Occipital lobe (tissue), 2 donors: ENCODE results near the gene GPC6. TPM values are rescaled to one million over a fixed set of nuclear protein-coding genes. Genes with fewer than 3 reads are reported as not detected.

ENCODE experiments used
- DNase-seq: peaks from one replicate; lab custom pipeline; 2025; lab: John Stamatoyannopoulos, UW
- total RNA-seq: library from RNA; depleted of rRNA; stranded (reverse); fragments of >200 nt; gene quantifications from one replicate; pipeline ENCODE4 v1.2.3, GENCODE V29; 2014

GPC6 gene
- total RNA-seq, 1 donor from 2014 or later: 9.8 TPM

GRCh38 chr13:93561576-93562225 is 335.1 kb downstream of the GPC6 start:
- DNase-seq: no peak

- DNase-seq: no peak
These were observed 336.1 kb downstream of the GPC6 start for GRCh38 chr13:93562676-93563075.

- DNase-seq: no peak
These were observed 350.5 kb downstream of the GPC6 start for GRCh38 chr13:93577105-93577504.

GRCh38 chr13:93589788-93590187 is 363.2 kb downstream of the GPC6 start:
- no peak for DNase-seq

- DNase-seq: no peak
These were observed 376.4 kb downstream of the GPC6 start for GRCh38 chr13:93603043-93603442.

GRCh38 chr13:93614776-93615175 is 388.2 kb downstream of the GPC6 start:
- no peak for DNase-seq

- DNase-seq: no peak
These were observed 393.7 kb downstream of the GPC6 start for GRCh38 chr13:93620181-93620765.

- DNase-seq: no peak
These were observed 394.4 kb downstream of the GPC6 start for GRCh38 chr13:93621051-93621450.

- DNase-seq: no peak
These were observed 395.4 kb downstream of the GPC6 start for GRCh38 chr13:93621966-93622365.

GRCh38 chr13:93624311-93624777 is 397.7 kb downstream of the GPC6 start:
- no peak for DNase-seq

GRCh38 chr13:93625536-93625935 is 398.9 kb downstream of the GPC6 start:
- no peak for DNase-seq

GRCh38 chr13:93628136-93628797 is 401.7 kb downstream of the GPC6 start:
- no peak for DNase-seq

- DNase-seq: no peak
These were observed 409.0 kb downstream of the GPC6 start for GRCh38 chr13:93635616-93636032.

- no peak for DNase-seq
These were observed 411.2 kb downstream of the GPC6 start for GRCh38 chr13:93637852-93638251.

- DNase-seq: no peak
These were observed 413.8 kb downstream of the GPC6 start for GRCh38 chr13:93640452-93640851.

GRCh38 chr13:93646245-93646644 is 419.6 kb downstream of the GPC6 start:
- no peak for DNase-seq

GRCh38 chr13:93649496-93649895 is 422.9 kb downstream of the GPC6 start:
- no peak for DNase-seq

GRCh38 chr13:93653776-93654175 is 427.2 kb downstream of the GPC6 start:
- DNase-seq: no peak

GRCh38 chr13:93655154-93655553 is 428.5 kb downstream of the GPC6 start:
- DNase-seq: no peak

GRCh38 chr13:93660391-93661063 is 433.9 kb downstream of the GPC6 start:
- no peak for DNase-seq

- no peak for DNase-seq
These were observed 444.3 kb downstream of the GPC6 start for GRCh38 chr13:93670866-93671265.

- no peak for DNase-seq
These were observed 446.4 kb downstream of the GPC6 start for GRCh38 chr13:93672996-93673395.
